H7 (cell line): ENCODE results near the gene BMI1. TPM values are rescaled to one million over a fixed set of nuclear protein-coding genes. Genes with fewer than 3 reads are reported as not detected.

Experiments
- DNase-seq: peaks from one replicate; pipeline ENCODE4 v3.0.0; 2012
- H3K27me3 ChIP-seq: 2 replicates; pipeline ENCODE4 v1.6.0; 2011; ENCODE audit warnings: mild to moderate bottlenecking, low read length; ENCODE audit not compliant: control insufficient read depth, insufficient read depth
- H3K36me3 ChIP-seq: replicated peaks from 2 replicates; pipeline ENCODE4 v1.5.1; 2011; ENCODE audit warnings: low read length; ENCODE audit not compliant: control insufficient read depth, insufficient read depth
- H3K4me3 ChIP-seq: 2 replicates; pipeline ENCODE4 v1.5.1; 2011; ENCODE audit warnings: low read depth, mild to moderate bottlenecking, control low read depth, low read length, moderate library complexity; ENCODE audit not compliant: insufficient read depth
- total RNA-seq: library from RNA; depleted of rRNA; stranded (reverse); fragments of >200 nt; shearing (Covaris generic); gene quantifications from 2 replicates; pipeline ENCODE4 v1.2.3, GENCODE V29; 2014

Gene BMI1
- total RNA-seq, 1 experiment from 2014 or later, result 4.1 TPM

DNA sequence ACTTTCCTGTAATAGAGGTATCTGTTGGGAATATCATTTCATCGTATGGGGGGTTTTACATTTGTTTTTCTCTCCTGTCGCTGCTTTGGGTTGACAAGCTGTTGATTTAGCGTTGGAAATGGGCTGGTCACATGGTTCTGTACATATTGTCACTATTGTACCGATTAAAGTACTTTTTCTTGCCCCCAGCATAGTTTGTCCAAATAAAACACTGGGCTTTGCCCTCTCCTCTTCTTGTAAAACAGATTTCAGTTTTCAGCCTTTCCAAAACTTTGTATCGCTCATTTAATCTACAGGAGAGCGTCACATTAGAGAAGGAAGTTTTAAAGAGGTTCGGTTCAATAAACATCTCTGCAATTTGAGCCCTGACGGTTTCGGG lies 4.0 kb downstream of the BMI1 start:
- DNase-seq, result no peak
- H3K4me3 ChIP-seq, result peak overlapping the region; percentile 39; the same call in 1 of the 2 replicates
- H3K27me3 ChIP-seq, result peaks cover 82% of the 10 kb centered on the region
- H3K36me3 ChIP-seq, result no peaks in the 10 kb centered on the region

DNA sequence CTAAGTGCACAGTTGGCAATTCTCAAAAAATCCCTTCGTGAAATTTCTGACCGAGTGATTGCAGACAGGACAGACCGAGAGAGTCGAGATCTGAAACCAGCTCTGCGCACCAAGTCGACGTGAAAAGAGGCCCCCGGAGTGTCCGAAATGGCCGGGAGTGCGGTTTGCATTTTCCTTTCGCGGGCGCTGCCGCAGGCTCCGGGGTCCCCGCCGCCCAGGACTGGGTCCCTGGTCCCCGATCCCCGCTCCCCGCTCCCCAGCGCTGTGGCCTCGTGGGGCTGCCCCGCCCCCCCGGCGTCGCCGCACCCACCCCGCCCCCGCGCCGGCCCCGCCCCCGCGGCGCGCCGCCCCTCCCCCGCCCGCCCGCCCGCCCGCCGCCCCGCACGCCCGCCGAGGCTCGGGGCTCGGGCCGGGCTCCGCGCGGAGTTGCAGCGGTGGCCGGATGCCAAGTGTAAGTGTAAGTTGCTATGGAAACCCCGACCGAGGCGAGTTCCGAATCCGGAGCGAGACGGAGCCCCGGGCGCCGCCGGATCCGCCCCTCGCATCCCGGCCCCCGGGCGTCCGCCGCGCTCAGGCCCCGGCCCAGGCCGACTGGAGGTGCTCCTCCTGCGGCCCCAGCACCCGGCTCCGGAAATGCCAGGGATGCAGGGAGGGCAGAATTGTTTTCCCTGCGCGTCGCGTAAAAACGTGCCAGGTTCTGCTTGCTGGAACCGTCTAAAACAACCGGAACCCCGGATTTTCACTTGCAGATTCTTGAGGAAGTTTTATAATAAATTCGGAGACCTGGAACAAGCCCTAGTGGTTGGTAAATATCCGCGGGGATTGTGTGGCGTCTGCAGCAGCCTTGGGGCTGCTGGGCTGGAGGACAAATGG lies 4.6 kb downstream of the BMI1 start:
- no peaks in the 10 kb centered on the region for H3K36me3 ChIP-seq
- H3K27me3 ChIP-seq, result peaks cover 83% of the 10 kb centered on the region
- DNase-seq, result peak; percentile 95
- peak overlapping the region; percentile 39 for H3K4me3 ChIP-seq

DNA sequence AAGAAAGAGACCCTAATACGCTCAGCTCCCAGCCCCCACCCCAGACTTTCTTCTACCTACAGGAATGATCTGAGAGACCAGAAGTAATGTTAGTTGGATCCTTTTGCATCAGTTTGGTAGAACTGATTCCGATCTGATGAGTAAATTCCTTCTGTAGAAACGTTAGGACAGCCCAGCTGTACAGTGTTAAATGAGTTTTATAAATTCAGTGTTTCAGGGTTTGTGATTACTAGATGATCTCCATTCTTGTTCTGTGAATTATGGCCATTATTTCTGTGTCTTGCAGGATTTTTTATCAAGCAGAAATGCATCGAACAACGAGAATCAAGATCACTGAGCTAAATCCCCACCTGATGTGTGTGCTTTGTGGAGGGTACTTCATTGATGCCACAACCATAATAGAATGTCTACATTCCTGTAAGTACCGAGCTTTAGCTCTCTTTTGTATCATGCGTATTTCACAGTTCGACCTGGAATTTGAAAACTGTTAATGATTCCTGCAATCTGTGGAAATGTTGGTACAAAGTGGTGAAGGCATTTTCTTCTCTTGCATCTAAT lies 5.3 kb downstream of the BMI1 start:
- H3K36me3 ChIP-seq, result no peaks in the 10 kb centered on the region
- no peak for DNase-seq
- peak overlapping the region; percentile 31; the same call in 1 of the 2 replicates for H3K4me3 ChIP-seq
- H3K27me3 ChIP-seq, result peaks cover 89% of the 10 kb centered on the region

DNA sequence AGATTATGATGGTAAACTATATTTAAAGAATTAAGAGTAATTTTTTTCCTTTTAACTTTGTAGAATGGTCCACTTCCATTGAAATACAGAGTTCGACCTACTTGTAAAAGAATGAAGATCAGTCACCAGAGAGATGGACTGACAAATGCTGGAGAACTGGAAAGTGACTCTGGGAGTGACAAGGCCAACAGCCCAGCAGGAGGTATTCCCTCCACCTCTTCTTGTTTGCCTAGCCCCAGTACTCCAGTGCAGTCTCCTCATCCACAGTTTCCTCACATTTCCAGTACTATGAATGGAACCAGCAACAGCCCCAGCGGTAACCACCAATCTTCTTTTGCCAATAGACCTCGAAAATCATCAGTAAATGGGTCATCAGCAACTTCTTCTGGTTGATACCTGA lies 8.3 kb downstream of the BMI1 start:
- Histone ChIP-seq H3K4me3 (no peak overlapping the region), H3K36me3 (no peaks in the 10 kb centered on the region), H3K27me3 (peaks cover 92% of the 10 kb centered on the region)
- DNase-seq, result no peak

DNA sequence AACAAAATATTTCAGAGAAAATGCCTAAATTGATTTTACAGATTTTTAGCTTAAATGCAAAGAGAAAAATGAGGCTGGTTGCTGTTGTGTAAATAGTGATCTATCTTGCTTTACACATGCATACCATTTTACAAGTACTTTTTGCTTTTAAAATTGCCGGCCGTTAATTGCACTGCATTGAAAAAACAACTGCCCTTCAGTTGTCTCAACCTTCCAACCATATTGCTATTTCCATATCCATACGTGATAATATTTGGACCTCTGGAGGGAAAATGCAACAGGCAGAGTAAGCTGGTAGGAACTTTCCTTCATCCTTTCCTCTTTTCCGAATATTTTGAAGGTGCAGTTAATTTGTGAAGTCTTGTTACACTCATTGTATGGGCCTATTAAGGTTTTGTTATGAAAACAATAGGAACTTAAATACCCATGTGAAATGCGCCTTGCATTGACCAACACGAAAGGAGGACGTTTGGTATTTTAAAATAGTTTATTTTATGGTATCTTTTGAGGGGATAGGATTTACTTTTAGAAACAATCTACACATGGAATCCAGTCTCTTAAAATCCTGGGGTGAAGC lies 11.3 kb downstream of the BMI1 start:
- Histone ChIP-seq H3K4me3 (no peak overlapping the region), H3K27me3 (peaks cover 98% of the 10 kb centered on the region), H3K36me3 (no peaks in the 10 kb centered on the region)
- DNase-seq, result no peak

DNA sequence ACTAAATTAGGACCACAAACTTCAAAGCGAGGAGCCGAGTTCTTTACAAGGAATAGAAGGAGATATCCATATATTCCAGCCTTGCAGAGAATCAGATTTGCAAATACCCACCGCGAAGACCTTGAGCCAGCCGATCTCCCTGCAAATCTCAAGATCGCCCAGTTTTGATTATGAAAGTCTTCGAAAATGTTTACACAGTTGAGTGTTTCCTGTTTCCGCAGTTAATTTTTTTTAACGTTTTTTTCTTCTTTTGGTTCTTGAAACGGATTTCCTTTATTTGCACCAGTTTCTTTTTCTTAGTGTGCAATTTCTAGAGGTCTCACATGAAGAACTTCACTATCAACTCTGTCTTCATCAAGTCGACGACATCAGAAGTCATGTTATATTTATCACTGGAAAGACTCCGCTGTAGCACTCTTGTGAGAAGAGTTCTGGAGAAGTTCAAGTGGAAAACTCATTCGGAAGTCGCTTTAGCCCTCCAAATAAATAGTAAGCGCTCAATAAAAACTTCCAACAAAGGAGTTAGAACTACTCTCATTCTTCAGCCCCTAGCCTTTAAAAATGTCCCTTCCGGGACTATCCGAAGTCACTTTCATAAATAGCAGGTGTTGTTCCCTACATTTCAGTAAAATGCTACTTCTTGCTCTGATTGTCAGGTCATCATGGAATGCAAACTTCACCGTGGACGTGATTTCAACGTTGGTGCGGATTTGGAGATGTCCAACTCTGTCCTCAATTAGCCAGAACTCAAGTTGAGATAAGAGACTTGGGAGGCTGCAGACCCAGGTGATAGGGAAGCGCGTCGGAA lies 12.5 kb downstream of the BMI1 start:
- peaks cover 98% of the 10 kb centered on the region for H3K27me3 ChIP-seq
- peak overlapping the region; percentile 36; the same call in 1 of the 2 replicates for H3K4me3 ChIP-seq
- H3K36me3 ChIP-seq, result no peaks in the 10 kb centered on the region
- no peak for DNase-seq

DNA sequence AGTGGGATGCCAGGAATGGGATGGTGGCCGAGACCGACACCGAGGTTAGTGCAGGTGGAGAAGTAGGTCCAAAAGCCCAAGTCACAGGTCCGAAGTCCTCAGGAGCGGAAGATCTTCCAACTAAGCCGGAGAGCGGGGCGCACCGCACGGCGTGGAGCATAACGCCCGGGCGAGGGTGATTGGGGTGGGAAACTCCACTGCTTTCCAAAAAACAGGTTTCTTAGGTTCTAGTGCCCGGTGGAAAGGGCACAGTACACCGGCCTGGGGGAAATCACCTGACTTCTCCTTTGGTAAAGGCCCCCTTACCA lies 13.0 kb downstream of the BMI1 start:
- Histone ChIP-seq H3K27me3 (peaks cover 99% of the 10 kb centered on the region), H3K4me3 (peak overlapping the region; percentile 36; the same call in 1 of the 2 replicates), H3K36me3 (no peaks in the 10 kb centered on the region)
- DNase-seq, result peak; percentile 63

DNA sequence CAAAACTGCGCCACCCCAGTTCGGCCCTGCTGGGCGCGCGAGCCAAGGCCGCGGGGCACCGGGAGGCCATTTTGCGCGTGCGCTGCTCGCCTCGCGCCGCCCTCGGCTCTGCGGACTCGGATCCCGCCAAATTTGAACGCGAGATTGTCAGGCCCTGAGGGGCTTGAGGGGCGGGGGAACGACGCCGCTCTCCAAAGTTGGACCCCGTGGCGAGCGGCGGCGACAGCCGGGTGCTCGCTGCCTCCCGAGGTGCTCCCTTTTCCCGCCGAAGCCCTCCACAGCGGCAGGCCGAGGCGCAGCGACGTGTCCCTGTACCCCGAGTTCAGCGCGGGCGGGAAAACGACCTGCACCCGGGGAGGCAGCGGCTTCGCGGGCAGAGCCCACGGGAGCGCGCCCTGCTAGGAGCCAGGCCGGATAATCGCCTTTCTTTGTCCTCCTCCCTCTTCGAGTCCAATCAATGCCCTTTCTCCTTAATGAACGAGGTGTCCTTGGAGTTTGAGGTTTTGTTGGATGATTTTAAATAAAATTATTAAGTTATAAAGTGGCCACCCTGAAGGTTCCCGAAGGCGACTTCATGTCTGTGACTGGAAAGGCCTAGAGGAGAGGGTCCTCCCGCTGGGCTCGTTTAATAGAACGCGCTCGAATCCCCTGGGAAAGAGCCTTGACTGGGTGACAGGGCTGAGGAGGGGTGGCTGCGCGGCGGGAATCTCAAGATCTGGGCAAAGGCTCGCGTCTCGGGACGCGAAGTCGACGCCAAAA lies 13.7 kb downstream of the BMI1 start:
- H3K27me3 ChIP-seq, result peaks cover 99% of the 10 kb centered on the region

DNA sequence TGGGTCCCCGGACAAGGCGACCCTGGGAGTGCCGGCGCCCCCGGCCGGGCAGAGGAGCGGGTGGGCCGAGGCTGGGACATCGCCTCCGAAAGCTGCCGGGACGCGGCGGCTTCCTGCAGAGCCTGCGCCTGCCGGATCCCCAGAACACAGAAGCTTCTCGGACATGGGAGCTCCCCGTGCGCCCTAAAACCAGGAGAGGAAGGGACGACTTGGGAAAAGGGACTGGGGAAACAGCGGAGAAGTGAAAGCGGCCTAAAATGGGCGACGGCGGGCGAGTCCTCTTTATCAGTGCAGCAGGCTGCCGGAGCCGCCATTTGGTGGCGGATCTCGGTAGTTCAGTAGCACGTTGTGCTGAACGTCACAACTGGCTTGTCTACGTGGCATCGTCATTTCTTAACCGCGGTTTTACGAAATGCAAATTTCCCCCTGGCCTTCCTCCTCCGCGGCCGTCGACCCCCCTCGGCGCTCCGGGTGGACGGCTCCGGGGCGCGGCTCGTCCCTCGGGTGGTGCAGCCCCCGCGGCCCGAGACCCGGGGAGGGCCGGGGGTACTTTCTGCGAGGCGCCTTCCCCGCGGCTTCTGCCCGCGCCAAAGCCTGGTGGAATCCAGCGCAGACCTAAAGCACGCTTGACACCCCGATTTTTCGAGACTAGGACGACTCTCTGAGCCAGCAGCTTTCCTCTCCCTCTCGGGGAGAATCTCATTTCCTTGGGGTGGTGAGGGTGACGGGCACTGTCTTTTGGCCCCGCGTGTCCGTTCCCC lies 14.5 kb downstream of the BMI1 start:
- Histone ChIP-seq H3K36me3 (no peaks in the 10 kb centered on the region), H3K27me3 (peaks cover 99% of the 10 kb centered on the region), H3K4me3 (peak overlapping the region; percentile 36)
- DNase-seq, result peak; percentile 78

More for the DNA sequence above, 13.7 kb downstream of the BMI1 start:
- peak; percentile 92 for DNase-seq
- no peaks in the 10 kb centered on the region for H3K36me3 ChIP-seq
- H3K4me3 ChIP-seq, result peak overlapping the region; percentile 36

DNA sequence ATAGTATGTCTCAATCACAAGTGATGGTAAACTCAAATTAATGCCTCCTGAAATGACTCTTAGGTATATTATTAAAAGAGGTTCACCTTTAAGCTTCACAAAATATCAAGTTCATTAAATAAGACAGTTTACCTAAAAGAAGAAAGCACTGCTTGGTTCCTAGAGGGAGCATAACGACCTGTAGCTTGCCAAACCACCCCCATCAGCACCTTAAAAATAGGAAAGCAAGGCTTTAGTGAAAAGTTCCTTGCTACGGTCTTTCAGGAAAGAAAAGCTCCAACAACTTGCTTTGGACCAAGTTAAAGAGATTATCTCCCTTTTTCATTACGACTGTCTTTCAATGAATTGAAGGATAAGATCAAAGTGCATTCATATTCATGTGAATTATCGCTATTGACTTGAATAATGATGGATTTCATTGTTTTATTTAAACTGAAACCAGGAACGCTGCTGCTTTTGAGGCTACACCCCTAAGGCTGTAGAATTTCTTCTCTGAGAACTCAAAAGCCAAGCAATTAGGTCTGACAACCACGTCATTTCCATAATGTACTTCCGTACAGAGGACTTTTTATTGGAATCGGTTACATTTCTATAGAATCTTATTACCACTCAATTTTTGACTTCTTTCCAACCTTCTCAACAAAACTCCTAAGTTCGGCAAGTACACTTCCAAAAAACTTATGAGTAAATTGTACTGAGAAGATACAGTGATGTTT lies 17.4 kb downstream of the BMI1 start:
- H3K36me3 ChIP-seq, result no peaks in the 10 kb centered on the region
- no peak for DNase-seq
- H3K4me3 ChIP-seq, result no peak overlapping the region
- H3K27me3 ChIP-seq, result peaks cover 99% of the 10 kb centered on the region

DNA sequence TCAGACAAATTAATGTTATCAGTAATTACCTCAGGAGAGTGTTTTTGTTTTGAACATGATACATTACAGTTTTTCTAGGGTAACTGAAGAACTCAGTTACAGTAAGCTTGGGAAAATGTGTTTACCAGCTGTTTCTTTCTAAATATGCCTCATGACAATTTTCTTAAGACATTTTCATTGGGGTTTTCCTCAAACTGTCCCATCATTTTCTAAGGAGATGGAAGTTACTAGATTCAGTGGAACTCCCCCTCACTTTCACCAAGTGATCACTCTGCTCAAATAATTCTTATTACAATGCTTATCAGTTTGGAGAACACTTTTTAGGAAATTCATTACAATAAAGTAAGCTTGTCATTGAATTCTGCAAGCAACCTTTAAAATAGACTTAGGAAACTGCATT lies 18.0 kb downstream of the BMI1 start:
- peaks cover 99% of the 10 kb centered on the region for H3K27me3 ChIP-seq
- no peak overlapping the region for H3K4me3 ChIP-seq
- no peak for DNase-seq
- H3K36me3 ChIP-seq, result no peaks in the 10 kb centered on the region

DNA sequence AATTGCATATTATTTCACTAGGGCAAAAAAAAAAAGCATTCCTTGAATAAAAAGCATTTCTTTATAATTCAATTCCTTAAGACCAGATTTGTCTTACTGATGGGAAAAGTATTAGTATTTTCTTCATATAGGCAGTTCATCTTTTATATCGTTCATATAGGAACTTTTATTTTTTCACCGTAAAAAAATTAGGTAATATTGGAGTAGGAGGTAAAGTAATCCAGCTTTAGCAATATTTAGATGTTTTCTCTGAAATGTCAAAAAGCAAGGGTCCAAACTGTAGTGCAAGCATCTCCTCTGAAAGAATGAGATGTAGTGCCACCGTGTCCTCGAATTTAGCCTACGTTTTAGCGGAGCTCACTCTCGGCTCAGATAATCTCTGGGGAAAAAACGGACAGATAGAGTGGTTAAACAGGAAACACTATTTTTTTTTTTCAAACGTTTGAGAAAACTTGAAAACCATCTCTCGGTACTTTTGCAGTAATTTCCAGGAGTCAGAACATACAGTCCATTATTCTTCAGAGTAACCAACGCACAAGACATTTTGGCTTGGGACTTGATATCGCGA lies 18.9 kb downstream of the BMI1 start:
- H3K36me3 ChIP-seq, result no peaks in the 10 kb centered on the region
- peak overlapping the region; percentile 37 for H3K4me3 ChIP-seq
- no peak for DNase-seq
- H3K27me3 ChIP-seq, result peaks cover 99% of the 10 kb centered on the region
